ENCODE results near the gene TEX261. TPM values are rescaled to one million over a fixed set of nuclear protein-coding genes. Genes with fewer than 3 reads are reported as not detected.
A peak's percentile ranks its signal among the peaks of the same experiment; 100 is the strongest.

TEX261 gene
- total RNA-seq, 1 donor from 2014 or later, result 9.4 TPM

- TF ChIP-seq CTCF (IDR thresholded peaks at IDR 0.05) (no peak), EZH2phosphoT487 (IDR thresholded peaks at IDR 0.05) (no peak), EZH2 (IDR thresholded peaks at IDR 0.05) (no peak)
- no peak overlapping the region for H2AFZ ChIP-seq (replicated peaks)
- H3K9ac ChIP-seq, result no peak overlapping the region
- no peak overlapping the region for H3K4me3 ChIP-seq
- no peak overlapping the region for H3K4me2 ChIP-seq
- H3K36me3 Mint-ChIP-seq, result no peaks in the 10 kb centered on the region
- peaks cover 12% of the 10 kb centered on the region for H3K27me3 ChIP-seq
- no peaks in the 10 kb centered on the region for H3K9me3 ChIP-seq (ENCODE audit: low read depth)
- no peaks in the 10 kb centered on the region for H3K79me2 ChIP-seq (ENCODE audit: low read depth)
- no peaks in the 10 kb centered on the region for H3K36me3 ChIP-seq
- no peaks in the 10 kb centered on the region for H4K20me1 ChIP-seq (ENCODE audit: low read depth)
- peaks cover 7% of the 10 kb centered on the region for H3K4me1 ChIP-seq
- H3K9me3 Mint-ChIP-seq, result no peaks in the 10 kb centered on the region
- no peak overlapping the region for H3K27ac ChIP-seq
- no peak overlapping the region for H3K27ac Mint-ChIP-seq
- H3K4me1 Mint-ChIP-seq, result peaks cover 5% of the 10 kb centered on the region
- no peak for DNase-seq (ENCODE audit: low spot score)
- H3K4me3 Mint-ChIP-seq, result no peak overlapping the region
- peaks cover 7% of the 10 kb centered on the region for H3F3A ChIP-seq (ENCODE audit: low read depth)
- H3K27me3 Mint-ChIP-seq (ENCODE audit: insufficient read depth, low read depth), result peaks cover 4% of the 10 kb centered on the region
These were observed 12.5 kb upstream of the TEX261 start for GRCh38 chr2:71006955-71007799.

- Histone ChIP-seq H3K9ac (no peak overlapping the region), H3K4me3 (no peak overlapping the region), H3K4me1 (peaks cover 13% of the 10 kb centered on the region), H3K27me3 (peaks cover 3% of the 10 kb centered on the region), H3K4me2 (no peak overlapping the region), H3K27ac (no peak overlapping the region), H4K20me1 (ENCODE audit: low read depth) (no peaks in the 10 kb centered on the region), H3K79me2 (ENCODE audit: low read depth) (no peaks in the 10 kb centered on the region), H3F3A (ENCODE audit: low read depth) (peaks cover 15% of the 10 kb centered on the region), H3K9me3 (ENCODE audit: low read depth) (no peaks in the 10 kb centered on the region), H3K36me3 (no peaks in the 10 kb centered on the region), H2AFZ (replicated peaks) (no peak overlapping the region)
- Mint-ChIP-seq H3K4me1 (peaks cover 14% of the 10 kb centered on the region), H3K9me3 (no peaks in the 10 kb centered on the region), H3K4me3 (no peak overlapping the region), H3K27me3 (ENCODE audit: insufficient read depth, low read depth) (peaks cover 7% of the 10 kb centered on the region), H3K36me3 (no peaks in the 10 kb centered on the region), H3K27ac (no peak overlapping the region)
- no peak for DNase-seq (ENCODE audit: low spot score)
- TF ChIP-seq EZH2phosphoT487 (IDR thresholded peaks at IDR 0.05) (no peak), CTCF (IDR thresholded peaks at IDR 0.05) (no peak), EZH2 (IDR thresholded peaks at IDR 0.05) (no peak)
These were observed 11.7 kb upstream of the TEX261 start for GRCh38 chr2:71006323-71006722.

GRCh38 chr2:71005271-71006202, 10.9 kb upstream of the TEX261 start:
- Histone ChIP-seq H3K27me3 (no peaks in the 10 kb centered on the region), H3K9ac (no peak overlapping the region), H3K79me2 (ENCODE audit: low read depth) (no peaks in the 10 kb centered on the region), H3F3A (ENCODE audit: low read depth) (peaks cover 18% of the 10 kb centered on the region), H3K4me3 (no peak overlapping the region), H3K4me2 (no peak overlapping the region), H3K4me1 (peaks cover 18% of the 10 kb centered on the region), H2AFZ (replicated peaks) (no peak overlapping the region), H3K27ac (no peak overlapping the region), H3K36me3 (no peaks in the 10 kb centered on the region), H3K9me3 (ENCODE audit: low read depth) (no peaks in the 10 kb centered on the region), H4K20me1 (ENCODE audit: low read depth) (no peaks in the 10 kb centered on the region)
- Mint-ChIP-seq H3K9me3 (no peaks in the 10 kb centered on the region), H3K27me3 (ENCODE audit: insufficient read depth, low read depth) (peaks cover 7% of the 10 kb centered on the region), H3K4me3 (no peak overlapping the region), H3K4me1 (peaks cover 20% of the 10 kb centered on the region), H3K36me3 (no peaks in the 10 kb centered on the region), H3K27ac (peak overlapping the region; percentile 25)
- DNase-seq (ENCODE audit: low spot score), result no peak
- no peak for TF ChIP-seq CTCF (IDR thresholded peaks at IDR 0.05)
- TF ChIP-seq EZH2phosphoT487 (IDR thresholded peaks at IDR 0.05), result no peak
- no peak for TF ChIP-seq EZH2 (IDR thresholded peaks at IDR 0.05)

Data from neural progenitor cell (in vitro differentiated cells).